Right atrium auricular region (tissue), 2 donors: Measurements from ENCODE around the gene HNRNPAB. TPM values are rescaled to one million over a fixed set of nuclear protein-coding genes. Genes with fewer than 3 reads are reported as not detected.

ENCODE experiments used
- DNase-seq: peaks from one replicate; pipeline ENCODE4 v3.0.0-alpha.2; 2019; ENCODE audit warnings: low spot score
- H3K27ac ChIP-seq, 2 donors: fragments of 200-600 bp; sonication (generic); 1 replicate in 1 of 2; 2 replicates in 1 of 2; pipeline ENCODE4 v1.5.1; 2016 to 2019
- H3K27me3 ChIP-seq, 2 donors: fragments of 200-600 bp; sonication (generic); one replicate each; pipeline versions ENCODE4 v1.5.1 to v1.6.0; 2017 to 2019
- H3K36me3 ChIP-seq: fragments of 200-600 bp; sonication (generic); one replicate; pipeline ENCODE4 v1.5.1; 2016
- H3K4me1 ChIP-seq, 2 donors: fragments of 200-600 bp; sonication (generic); one replicate each; pipeline versions ENCODE4 v1.5.1 to v1.6.0; 2017 to 2019
- H3K4me3 ChIP-seq, 2 donors: fragments of 200-600 bp; sonication (generic); 1 replicate in 1 of 2; 2 replicates in 1 of 2; pipeline ENCODE4 v1.5.1; 2017 to 2019; ENCODE audit warnings: mild to moderate bottlenecking in 1 of 2, moderate library complexity in 1 of 2
- H3K9me3 ChIP-seq, 2 donors: fragments of 200-600 bp; sonication (generic); one replicate each; pipeline ENCODE4 v1.5.1; 2019
- total RNA-seq, 2 donors: library from RNA; depleted of rRNA; stranded (reverse); fragments of >200 nt; gene quantifications; one replicate each; pipeline ENCODE4 v1.1.0, GENCODE V29; 2016
- TF ChIP-seq, protein P1 (sequence below), 2 donors: fragments of 200-600 bp; sonication (generic); IDR thresholded peaks; one replicate each; pipeline ENCODE4 v1.5.1; 2019; ENCODE audit warnings: antibody characterized with exemption in 2 of 2

The HNRNPAB gene
- total RNA-seq, 2 donors from 2014 or later = 62.4 to 69.1 TPM

DNA sequence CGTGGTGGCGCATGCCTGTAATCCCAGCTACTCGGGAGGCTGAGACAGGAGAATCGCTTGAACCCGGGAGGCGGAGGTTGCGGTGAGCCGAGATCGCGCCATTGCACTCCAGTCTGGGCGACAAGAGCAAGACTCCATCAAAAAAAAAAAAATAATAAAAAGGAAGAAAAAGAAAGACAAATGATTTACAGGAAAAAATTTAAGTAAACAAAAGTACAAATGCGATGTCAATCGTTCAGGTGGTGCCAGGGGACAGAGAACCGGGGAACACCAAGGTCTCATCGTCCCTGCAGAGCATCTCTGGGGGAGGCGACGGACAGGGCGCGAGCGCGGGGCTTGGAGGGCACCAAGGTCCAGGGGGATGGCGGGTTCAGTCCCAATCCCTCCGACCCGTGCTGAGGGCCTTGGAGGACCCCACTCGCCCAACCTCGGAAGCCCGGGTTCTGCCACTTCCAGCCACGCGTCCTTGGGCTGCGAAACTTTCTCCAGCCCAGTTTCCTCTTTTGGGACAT is 607 bp upstream of the HNRNPAB start:
- Histone ChIP-seq H3K9me3 (no peaks in the 10 kb centered on the region), H3K27ac (peak overlapping the region; percentile 12 to 92)

GRCh38 chr5:178204935-178205748 is 809 bp downstream of the HNRNPAB start:
- Histone ChIP-seq H3K4me3 (peak overlapping the region; percentile 83 to 87), H3K9me3 (no peaks in the 10 kb centered on the region), H3K27me3 (no peaks in the 10 kb centered on the region), H3K36me3 (peaks cover 44% of the 10 kb centered on the region), H3K4me1 (peaks cover 0 to 21% of the 10 kb centered on the region in 2 donors), H3K27ac (peak overlapping the region; percentile 82 to 92)
- DNase-seq = peak; percentile 77
- TF ChIP-seq, protein P1, sequence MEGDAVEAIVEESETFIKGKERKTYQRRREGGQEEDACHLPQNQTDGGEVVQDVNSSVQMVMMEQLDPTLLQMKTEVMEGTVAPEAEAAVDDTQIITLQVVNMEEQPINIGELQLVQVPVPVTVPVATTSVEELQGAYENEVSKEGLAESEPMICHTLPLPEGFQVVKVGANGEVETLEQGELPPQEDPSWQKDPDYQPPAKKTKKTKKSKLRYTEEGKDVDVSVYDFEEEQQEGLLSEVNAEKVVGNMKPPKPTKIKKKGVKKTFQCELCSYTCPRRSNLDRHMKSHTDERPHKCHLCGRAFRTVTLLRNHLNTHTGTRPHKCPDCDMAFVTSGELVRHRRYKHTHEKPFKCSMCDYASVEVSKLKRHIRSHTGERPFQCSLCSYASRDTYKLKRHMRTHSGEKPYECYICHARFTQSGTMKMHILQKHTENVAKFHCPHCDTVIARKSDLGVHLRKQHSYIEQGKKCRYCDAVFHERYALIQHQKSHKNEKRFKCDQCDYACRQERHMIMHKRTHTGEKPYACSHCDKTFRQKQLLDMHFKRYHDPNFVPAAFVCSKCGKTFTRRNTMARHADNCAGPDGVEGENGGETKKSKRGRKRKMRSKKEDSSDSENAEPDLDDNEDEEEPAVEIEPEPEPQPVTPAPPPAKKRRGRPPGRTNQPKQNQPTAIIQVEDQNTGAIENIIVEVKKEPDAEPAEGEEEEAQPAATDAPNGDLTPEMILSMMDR (IDR thresholded peaks at IDR 0.05) = no peak

More for the DNA sequence above, 607 bp upstream of the HNRNPAB start:
- Histone ChIP-seq H3K4me1 (peaks cover 0 to 21% of the 10 kb centered on the region in 2 donors), H3K4me3 (peak overlapping the region; percentile 83 to 87), H3K27me3 (no peaks in the 10 kb centered on the region), H3K36me3 (peaks cover 29% of the 10 kb centered on the region)
- TF ChIP-seq, protein P1 (IDR thresholded peaks at IDR 0.05) = no peak
- DNase-seq = no peak

DNA sequence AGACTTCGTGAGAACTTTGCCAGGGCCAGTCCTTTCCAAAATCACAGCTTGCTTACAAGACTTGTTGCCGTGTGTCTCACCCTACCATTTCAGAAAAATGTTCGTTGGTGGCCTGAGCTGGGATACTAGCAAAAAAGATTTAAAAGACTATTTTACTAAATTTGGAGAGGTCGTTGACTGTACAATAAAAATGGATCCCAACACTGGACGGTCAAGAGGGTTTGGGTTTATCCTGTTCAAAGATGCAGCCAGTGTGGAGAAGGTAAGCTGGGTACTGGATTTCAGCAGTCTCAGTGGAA is 1.4 kb downstream of the HNRNPAB start:
- H3K27me3 ChIP-seq = no peaks in the 10 kb centered on the region
- H3K36me3 ChIP-seq = peaks cover 49% of the 10 kb centered on the region
- H3K4me3 ChIP-seq = peak overlapping the region; percentile 83 to 87
- peak overlapping the region in 1 of 2 donors; percentile 82 for H3K27ac ChIP-seq
- TF ChIP-seq, protein P1 (IDR thresholded peaks at IDR 0.05) = no peak
- DNase-seq = no peak
- H3K4me1 ChIP-seq = peaks cover 0 to 21% of the 10 kb centered on the region in 2 donors
- no peaks in the 10 kb centered on the region for H3K9me3 ChIP-seq

DNA sequence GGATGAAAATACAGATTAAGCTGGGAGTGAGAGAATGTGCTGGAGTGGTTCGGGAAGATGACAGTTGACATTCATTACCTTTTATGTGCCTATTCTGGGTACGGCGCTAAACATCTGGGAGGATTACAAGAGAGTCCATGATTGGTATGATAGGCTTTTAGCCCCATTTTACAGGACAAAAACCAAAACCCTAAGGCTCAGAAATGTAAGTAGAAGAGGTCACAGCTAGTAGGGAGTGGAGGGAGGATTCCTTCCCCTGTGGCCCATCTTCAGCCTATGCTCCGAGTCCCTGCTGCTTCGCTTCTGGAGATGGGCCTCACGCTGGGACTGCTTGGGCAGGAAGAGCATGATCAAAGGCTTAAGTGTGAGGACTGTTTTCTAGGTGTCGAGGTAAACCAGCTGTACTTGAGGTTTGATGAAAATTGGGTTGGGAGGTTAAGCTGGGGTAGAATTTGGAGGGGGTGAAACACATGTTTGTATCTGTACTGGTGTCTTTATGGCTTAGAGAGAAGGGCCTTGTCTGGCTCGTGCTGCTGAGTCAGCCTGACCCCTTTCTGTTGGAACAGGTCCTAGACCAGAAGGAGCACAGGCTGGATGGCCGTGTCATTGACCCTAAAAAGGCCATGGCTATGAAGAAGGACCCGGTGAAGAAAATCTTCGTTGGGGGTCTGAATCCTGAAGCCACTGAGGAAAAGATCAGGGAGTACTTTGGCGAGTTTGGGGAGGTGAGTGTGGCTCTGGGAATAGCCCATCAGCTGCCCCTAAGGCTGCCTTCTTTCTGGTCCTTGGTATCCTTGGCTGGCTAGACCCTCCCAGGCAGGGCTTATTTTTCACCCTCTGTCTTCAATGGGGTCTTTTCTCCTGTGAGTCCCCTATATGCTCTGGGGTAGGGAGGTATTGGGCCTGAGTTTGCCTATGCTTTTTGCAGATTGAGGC is 2.1 kb downstream of the HNRNPAB start:
- H3K27ac ChIP-seq = peak overlapping the region; percentile 16 to 62
- no peaks in the 10 kb centered on the region for H3K9me3 ChIP-seq
- peak overlapping the region; percentile 83 to 87 for H3K4me3 ChIP-seq
- peaks cover 0 to 21% of the 10 kb centered on the region in 2 donors for H3K4me1 ChIP-seq
- TF ChIP-seq, protein P1 (IDR thresholded peaks at IDR 0.05) = no peak
- peaks cover 56% of the 10 kb centered on the region for H3K36me3 ChIP-seq
- H3K27me3 ChIP-seq = no peaks in the 10 kb centered on the region
- no peak for DNase-seq

GRCh38 chr5:178207183-178207916 is 3.0 kb downstream of the HNRNPAB start:
- DNase-seq = no peak
- Histone ChIP-seq H3K9me3 (no peaks in the 10 kb centered on the region), H3K27ac (no peak overlapping the region), H3K36me3 (peaks cover 66% of the 10 kb centered on the region), H3K4me1 (peaks cover 0 to 21% of the 10 kb centered on the region in 2 donors), H3K27me3 (no peaks in the 10 kb centered on the region), H3K4me3 (no peak overlapping the region)
- TF ChIP-seq, protein P1 (IDR thresholded peaks at IDR 0.05) = no peak
